Measurements from ENCODE around the gene EMC9. TPM values are rescaled to one million over a fixed set of nuclear protein-coding genes. Genes with fewer than 3 reads are reported as not detected.

The EMC9 gene
- total and polyA plus RNA-seq, 7 donors, result 17.2 to 67.5 (median 35.1) TPM

GRCh38 chr14:24122898-24123297 is 18.5 kb downstream of the EMC9 start:
- TF ChIP-seq, protein P1, sequence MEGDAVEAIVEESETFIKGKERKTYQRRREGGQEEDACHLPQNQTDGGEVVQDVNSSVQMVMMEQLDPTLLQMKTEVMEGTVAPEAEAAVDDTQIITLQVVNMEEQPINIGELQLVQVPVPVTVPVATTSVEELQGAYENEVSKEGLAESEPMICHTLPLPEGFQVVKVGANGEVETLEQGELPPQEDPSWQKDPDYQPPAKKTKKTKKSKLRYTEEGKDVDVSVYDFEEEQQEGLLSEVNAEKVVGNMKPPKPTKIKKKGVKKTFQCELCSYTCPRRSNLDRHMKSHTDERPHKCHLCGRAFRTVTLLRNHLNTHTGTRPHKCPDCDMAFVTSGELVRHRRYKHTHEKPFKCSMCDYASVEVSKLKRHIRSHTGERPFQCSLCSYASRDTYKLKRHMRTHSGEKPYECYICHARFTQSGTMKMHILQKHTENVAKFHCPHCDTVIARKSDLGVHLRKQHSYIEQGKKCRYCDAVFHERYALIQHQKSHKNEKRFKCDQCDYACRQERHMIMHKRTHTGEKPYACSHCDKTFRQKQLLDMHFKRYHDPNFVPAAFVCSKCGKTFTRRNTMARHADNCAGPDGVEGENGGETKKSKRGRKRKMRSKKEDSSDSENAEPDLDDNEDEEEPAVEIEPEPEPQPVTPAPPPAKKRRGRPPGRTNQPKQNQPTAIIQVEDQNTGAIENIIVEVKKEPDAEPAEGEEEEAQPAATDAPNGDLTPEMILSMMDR (IDR thresholded peaks at IDR 0.05), result no peak
- WGBS, 3 donors, result 76 to 84% (median 81%) methylated on average over 8 of the region's 8 CpGs
- Histone ChIP-seq H3K4me1 (no peaks in the 10 kb centered on the region), H3K4me3 (no peak overlapping the region), H3K27ac (no peak overlapping the region), H3K36me3 (ENCODE audit: insufficient read depth in 1 of 2, low read depth in 1 of 2) (peaks cover 4 to 65% of the 10 kb centered on the region in 2 donors), H3K27me3 (ENCODE audit: insufficient read depth in 3 of 3, low read length in 2 of 3) (no peaks in the 10 kb centered on the region), H3K9me3 (no peaks in the 10 kb centered on the region)
- peak in 1 of 4 donors; percentile 24 for ATAC-seq
- intact Hi-C loops (cut with DNase I), result no loop called here
- DNase-seq, result no peak

DNA sequence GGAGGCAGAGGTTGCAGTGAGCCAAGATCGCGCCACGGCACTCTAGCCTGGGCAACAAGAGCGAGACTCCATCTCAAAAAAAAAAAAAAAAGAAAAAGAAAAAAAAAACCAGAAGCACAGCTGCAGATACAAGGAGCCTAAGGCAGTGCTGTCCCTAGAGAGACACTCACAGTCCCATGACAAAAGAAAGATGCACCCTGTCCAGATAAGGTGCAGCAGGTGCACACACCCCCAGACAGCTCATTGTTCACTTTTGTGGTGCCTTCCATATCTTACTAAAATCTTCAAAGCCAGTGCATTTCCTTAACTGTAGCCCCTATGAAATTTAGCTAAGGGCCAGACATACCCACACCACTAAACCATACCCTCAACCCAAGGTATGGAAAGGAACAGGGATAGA is 19.0 kb downstream of the EMC9 start:
- Histone ChIP-seq H3K27ac (no peak overlapping the region), H3K36me3 (ENCODE audit: insufficient read depth in 1 of 2, low read depth in 1 of 2) (peaks cover 4 to 70% of the 10 kb centered on the region in 2 donors), H3K9me3 (no peaks in the 10 kb centered on the region), H3K27me3 (ENCODE audit: insufficient read depth in 3 of 3, low read length in 2 of 3) (no peaks in the 10 kb centered on the region), H3K4me1 (no peaks in the 10 kb centered on the region), H3K4me3 (no peak overlapping the region)
- intact Hi-C loops (cut with DNase I), result no loop called here
- 90 to 100% (median 94%) methylated on average over 4 of the region's 4 CpGs for WGBS, 3 donors
- TF ChIP-seq, protein P1 (IDR thresholded peaks at IDR 0.05), result no peak
- ATAC-seq, result peak in 1 of 4 donors; percentile 9
- DNase-seq, result no peak

GRCh38 chr14:24121210-24121609 is 20.2 kb downstream of the EMC9 start:
- 92 to 94% (median 94%) methylated on average over 8 of the region's 8 CpGs for WGBS, 3 donors
- H3K36me3 ChIP-seq (ENCODE audit: insufficient read depth in 1 of 2, low read depth in 1 of 2), result peaks cover 4 to 81% of the 10 kb centered on the region in 2 donors
- no peak for ATAC-seq
- no peaks in the 10 kb centered on the region for H3K27me3 ChIP-seq (ENCODE audit: insufficient read depth in 3 of 3, low read length in 2 of 3)
- no peak for DNase-seq
- peaks cover 6% of the 10 kb centered on the region for H3K4me1 ChIP-seq
- TF ChIP-seq, protein P1 (IDR thresholded peaks at IDR 0.05), result no peak
- intact Hi-C loops (cut with DNase I), result no loop called here
- H3K27ac ChIP-seq, result no peak overlapping the region
- H3K9me3 ChIP-seq, result no peaks in the 10 kb centered on the region
- H3K4me3 ChIP-seq, result no peak overlapping the region

DNA sequence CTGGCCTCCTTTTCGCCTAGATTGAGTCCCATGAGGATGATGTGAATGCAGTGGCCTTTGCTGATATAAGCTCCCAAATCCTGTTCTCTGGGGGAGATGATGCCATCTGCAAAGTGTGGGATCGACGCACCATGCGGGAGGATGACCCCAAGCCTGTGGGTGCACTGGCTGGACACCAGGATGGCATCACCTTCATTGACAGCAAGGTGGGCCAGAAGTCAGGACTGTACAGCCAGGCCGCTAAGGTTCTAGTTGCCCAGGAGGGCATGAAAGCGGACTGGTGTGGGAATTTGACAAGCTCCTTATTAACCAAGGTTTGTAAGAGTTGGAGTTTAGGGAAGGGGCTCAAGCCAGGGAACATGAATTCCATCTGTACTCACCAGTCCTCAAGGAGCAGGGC is 21.7 kb downstream of the EMC9 start:
- H3K36me3 ChIP-seq (ENCODE audit: insufficient read depth in 1 of 2, low read depth in 1 of 2), result peaks cover 4 to 81% of the 10 kb centered on the region in 2 donors
- ATAC-seq (no peak), DNase-seq (no peak)
- no peaks in the 10 kb centered on the region for H3K27me3 ChIP-seq (ENCODE audit: insufficient read depth in 3 of 3, low read length in 2 of 3)
- no peak overlapping the region for H3K27ac ChIP-seq
- 95 to 96% (median 96%) methylated on average over 6 of the region's 6 CpGs for WGBS, 3 donors
- intact Hi-C loops (cut with DNase I), result no loop called here
- TF ChIP-seq, protein P1 (IDR thresholded peaks at IDR 0.05), result no peak
- H3K4me3 ChIP-seq, result no peak overlapping the region
- H3K9me3 ChIP-seq, result no peaks in the 10 kb centered on the region
- peaks cover 15% of the 10 kb centered on the region for H3K4me1 ChIP-seq

GRCh38 chr14:24117179-24117578 is 24.2 kb downstream of the EMC9 start:
- no peak for DNase-seq

More at GRCh38 chr14:24117179-24117578, 24.2 kb downstream of the EMC9 start:
- H3K36me3 ChIP-seq (ENCODE audit: insufficient read depth in 1 of 2, low read depth in 1 of 2), result peaks cover 4 to 58% of the 10 kb centered on the region in 2 donors
- WGBS, 3 donors, result 78 to 91% (median 79%) methylated on average over 6 of the region's 6 CpGs
- no peak for ATAC-seq
- peaks cover 15% of the 10 kb centered on the region for H3K4me1 ChIP-seq
- H3K4me3 ChIP-seq, result no peak overlapping the region
- intact Hi-C loops (cut with DNase I), result no loop called here
- no peaks in the 10 kb centered on the region for H3K27me3 ChIP-seq (ENCODE audit: insufficient read depth in 3 of 3, low read length in 2 of 3)
- TF ChIP-seq, protein P1 (IDR thresholded peaks at IDR 0.05), result no peak
- no peaks in the 10 kb centered on the region for H3K9me3 ChIP-seq
- no peak overlapping the region for H3K27ac ChIP-seq

Measured in psoas muscle (tissue), 8 donors.